Trophoblast cell (in vitro differentiated cells and primary cell): ENCODE results near the gene KCNJ6.

Experiments
- DNase-seq, 2 donors: peaks; one replicate each; pipeline ENCODE4 v3.0.0-alpha.2; 2016
- H2AFZ ChIP-seq: 2 replicates; pipeline ENCODE4 v1.6.1; 2013; ENCODE audit warnings: low read length, moderate library complexity, mild to moderate bottlenecking; ENCODE audit not compliant: insufficient read depth, poor library complexity
- H2AK5ac ChIP-seq: 2 replicates; pipeline ENCODE4 v1.6.1; 2013; ENCODE audit warnings: mild to moderate bottlenecking, low read length
- H2BK120ac ChIP-seq: 2 replicates; pipeline ENCODE4 v1.6.1; 2013; ENCODE audit warnings: low read length, mild to moderate bottlenecking, moderate library complexity; ENCODE audit not compliant: insufficient read depth, poor library complexity
- H2BK12ac ChIP-seq: 2 replicates; pipeline ENCODE4 v1.6.1; 2013; ENCODE audit warnings: mild to moderate bottlenecking, low read length, moderate library complexity
- H2BK5ac ChIP-seq: 2 replicates; pipeline ENCODE4 v1.6.1; 2013; ENCODE audit warnings: low read length, low read depth, moderate library complexity, mild to moderate bottlenecking; ENCODE audit not compliant: poor library complexity
- H3K14ac ChIP-seq: 2 replicates; pipeline ENCODE4 v1.6.1; 2013; ENCODE audit warnings: mild to moderate bottlenecking, low read length
- H3K18ac ChIP-seq: 2 replicates; pipeline ENCODE4 v1.6.1; 2013; ENCODE audit warnings: mild to moderate bottlenecking, low read length
- H3K23ac ChIP-seq: 2 replicates; pipeline ENCODE4 v1.6.1; 2013; ENCODE audit warnings: low read length
- H3K27ac ChIP-seq: 2 replicates; pipeline ENCODE4 v1.5.1; 2013; ENCODE audit warnings: low read depth, mild to moderate bottlenecking, inconsistent platforms, low read length, moderate library complexity
- H3K27me3 ChIP-seq: 2 replicates; pipeline ENCODE4 v1.6.1; 2013; ENCODE audit warnings: inconsistent platforms, mild to moderate bottlenecking, low read length, moderate library complexity; ENCODE audit not compliant: insufficient read depth
- H3K36me3 ChIP-seq, 2 experiments: 1 replicate in 1 of 2; 2 replicates in 1 of 2; pipeline ENCODE4 v1.6.1; 2013; ENCODE audit warnings: low read length in 2 of 2, mild to moderate bottlenecking in 2 of 2, moderate library complexity in 1 of 2; ENCODE audit not compliant: insufficient read depth in 2 of 2, control insufficient read depth in 1 of 2
- H3K4ac ChIP-seq: 2 replicates; pipeline ENCODE4 v1.6.1; 2013; ENCODE audit warnings: low read depth, mild to moderate bottlenecking, low read length, moderate library complexity
- H3K4me1 ChIP-seq, 2 experiments: 1 replicate in 1 of 2; 2 replicates in 1 of 2; pipeline ENCODE4 v1.6.1; 2013; ENCODE audit warnings: low read length in 2 of 2, mild to moderate bottlenecking in 2 of 2, moderate library complexity in 1 of 2; ENCODE audit not compliant: insufficient read depth in 2 of 2, control insufficient read depth in 1 of 2
- H3K4me2 ChIP-seq: 2 replicates; pipeline ENCODE4 v1.6.1; 2013; ENCODE audit warnings: inconsistent platforms, mild to moderate bottlenecking, low read length, moderate library complexity
- H3K4me3 ChIP-seq: 2 replicates; pipeline ENCODE4 v1.5.1; 2013; ENCODE audit warnings: mild to moderate bottlenecking, low read depth, low read length, inconsistent platforms
- H3K79me1 ChIP-seq: one replicate; pipeline ENCODE4 v1.6.1; 2013; ENCODE audit warnings: low read length
- H3K79me2 ChIP-seq: 2 replicates; pipeline ENCODE4 v1.6.1; 2013; ENCODE audit warnings: low read length, mild to moderate bottlenecking; ENCODE audit not compliant: control insufficient read depth, insufficient read depth, poor library complexity
- H3K9ac ChIP-seq: 2 replicates; pipeline ENCODE4 v1.6.1; 2013; ENCODE audit warnings: mild to moderate bottlenecking, low read length
- H3K9me3 ChIP-seq: 2 replicates; pipeline ENCODE4 v1.6.1; 2013; ENCODE audit warnings: low read depth, mild to moderate bottlenecking, control low read depth, inconsistent platforms, low read length; ENCODE audit not compliant: insufficient read depth
- H4K12ac ChIP-seq: 2 replicates; pipeline ENCODE4 v1.6.1; 2013; ENCODE audit warnings: low read depth, mild to moderate bottlenecking, low read length, moderate library complexity
- H4K8ac ChIP-seq: 2 replicates; pipeline ENCODE4 v1.6.1; 2013; ENCODE audit warnings: low read depth, mild to moderate bottlenecking, low read length, moderate library complexity
- H4K91ac ChIP-seq: one replicate; pipeline ENCODE4 v1.6.1; 2013; ENCODE audit warnings: low read depth, mild to moderate bottlenecking, low read length, moderate library complexity
- WGBS: extraction: QIAGEN DNeasy Blood & Tissue Kit; methylation state at CpG from one replicate; pipeline ENCODE4 v1.1.7; 2013; ENCODE audit warnings: missing lambda C conversion rate; ENCODE audit not compliant: insufficient read length, insufficient coverage; ENCODE audit errors: extremely low coverage; 5-methylcytosine and 5-hydroxymethylcytosine counted together

Gene KCNJ6

GRCh38 chr21:37819372-37819771 lies 96.9 kb downstream of the KCNJ6 start:
- Histone ChIP-seq H2AFZ (no peak overlapping the region), H3K79me1 (no peaks in the 10 kb centered on the region), H3K9me3 (no peaks in the 10 kb centered on the region), H4K91ac (no peak overlapping the region), H3K14ac (no peak overlapping the region), H4K12ac (no peak overlapping the region), H2BK5ac (no peak overlapping the region), H3K27me3 (no peaks in the 10 kb centered on the region), H4K8ac (no peak overlapping the region), H3K18ac (no peak overlapping the region), H3K4me2 (no peak overlapping the region), H3K79me2 (no peaks in the 10 kb centered on the region), H3K36me3 (no peaks in the 10 kb centered on the region), H3K27ac (no peak overlapping the region), H2BK12ac (no peak overlapping the region), H3K4ac (no peak overlapping the region), H3K4me1 (no peaks in the 10 kb centered on the region), H2AK5ac (no peak overlapping the region), H3K4me3 (no peak overlapping the region), H3K9ac (no peak overlapping the region), H2BK120ac (no peak overlapping the region), H3K23ac (no peak overlapping the region)
- no peak for DNase-seq

- H4K8ac ChIP-seq = no peak overlapping the region
- DNase-seq = no peak
- H3K4me3 ChIP-seq = no peak overlapping the region
Measured at GRCh38 chr21:37817242-37817641, 99.0 kb downstream of the KCNJ6 start.

GRCh38 chr21:37815893-37816292 lies 100.4 kb downstream of the KCNJ6 start:
- Histone ChIP-seq H3K23ac (no peak overlapping the region), H3K27me3 (no peaks in the 10 kb centered on the region), H3K4me1 (no peaks in the 10 kb centered on the region), H3K9me3 (no peaks in the 10 kb centered on the region), H3K36me3 (no peaks in the 10 kb centered on the region), H2AFZ (no peak overlapping the region), H2BK12ac (no peak overlapping the region), H3K79me2 (no peaks in the 10 kb centered on the region), H2AK5ac (no peak overlapping the region), H3K14ac (no peak overlapping the region), H3K27ac (no peak overlapping the region), H3K4me2 (no peak overlapping the region), H3K79me1 (no peaks in the 10 kb centered on the region), H3K9ac (no peak overlapping the region), H2BK5ac (no peak overlapping the region), H4K12ac (no peak overlapping the region), H3K18ac (no peak overlapping the region), H2BK120ac (no peak overlapping the region), H4K91ac (no peak overlapping the region), H3K4me3 (no peak overlapping the region), H3K4ac (no peak overlapping the region), H4K8ac (no peak overlapping the region)
- no CpG with 5 or more reads among the region's 9 CpGs for WGBS
- DNase-seq = no peak

More at GRCh38 chr21:37817242-37817641, 99.0 kb downstream of the KCNJ6 start:
- Histone ChIP-seq H2AK5ac (no peak overlapping the region), H2AFZ (no peak overlapping the region), H3K79me1 (no peaks in the 10 kb centered on the region), H2BK12ac (no peak overlapping the region), H4K91ac (no peak overlapping the region), H3K9ac (no peak overlapping the region), H3K14ac (no peak overlapping the region), H3K4ac (no peak overlapping the region), H3K36me3 (no peaks in the 10 kb centered on the region), H3K27me3 (no peaks in the 10 kb centered on the region), H3K9me3 (no peaks in the 10 kb centered on the region), H3K23ac (no peak overlapping the region), H4K12ac (no peak overlapping the region), H3K18ac (no peak overlapping the region), H3K27ac (no peak overlapping the region), H2BK5ac (no peak overlapping the region), H3K79me2 (no peaks in the 10 kb centered on the region), H2BK120ac (no peak overlapping the region), H3K4me1 (no peaks in the 10 kb centered on the region), H3K4me2 (no peak overlapping the region)

GRCh38 chr21:37811711-37812110 lies 104.5 kb downstream of the KCNJ6 start:
- no peak overlapping the region for H3K14ac ChIP-seq

More at GRCh38 chr21:37811711-37812110, 104.5 kb downstream of the KCNJ6 start:
- H4K91ac ChIP-seq = no peak overlapping the region
- H3K4me2 ChIP-seq = no peak overlapping the region
- peaks cover 1% of the 10 kb centered on the region for H3K9me3 ChIP-seq
- H3K4ac ChIP-seq = no peak overlapping the region
- no CpG with 5 or more reads among the region's 2 CpGs for WGBS
- H3K79me1 ChIP-seq = no peaks in the 10 kb centered on the region
- no peak overlapping the region for H3K27ac ChIP-seq
- H2BK12ac ChIP-seq = no peak overlapping the region
- H4K12ac ChIP-seq = no peak overlapping the region
- no peaks in the 10 kb centered on the region for H3K79me2 ChIP-seq
- H4K8ac ChIP-seq = no peak overlapping the region
- H3K27me3 ChIP-seq = no peaks in the 10 kb centered on the region
- H2BK120ac ChIP-seq = no peak overlapping the region
- no peak overlapping the region for H3K4me3 ChIP-seq
- H2AFZ ChIP-seq = no peak overlapping the region
- H3K4me1 ChIP-seq = no peaks in the 10 kb centered on the region
- DNase-seq = no peak
- no peak overlapping the region for H3K18ac ChIP-seq
- no peak overlapping the region for H3K23ac ChIP-seq
- H3K36me3 ChIP-seq = no peaks in the 10 kb centered on the region
- no peak overlapping the region for H2AK5ac ChIP-seq
- no peak overlapping the region for H3K9ac ChIP-seq
- H2BK5ac ChIP-seq = no peak overlapping the region
